Daoy (cell line): Measurements from ENCODE around the gene PPP1CB. TPM values are rescaled to one million over a fixed set of nuclear protein-coding genes. Genes with fewer than 3 reads are reported as not detected.

Experiments
- DNase-seq: peaks from one replicate; pipeline ENCODE4 v3.0.0-alpha.2; 2015; ENCODE audit warnings: low read depth
- total RNA-seq: library from RNA; depleted of rRNA; stranded (reverse); fragments of >200 nt; shearing (Covaris generic); gene quantifications from 2 replicates; pipeline ENCODE4 v1.2.3, GENCODE V29; 2014

PPP1CB gene
- total RNA-seq, 1 experiment from 2014 or later: 286 TPM

- no peak for DNase-seq
Measured at GRCh38 chr2:28745225-28745624, 6.4 kb upstream of the PPP1CB start.

GRCh38 chr2:28745876-28746275, 5.8 kb upstream of the PPP1CB start:
- DNase-seq: no peak

GRCh38 chr2:28746429-28747111, 5.1 kb upstream of the PPP1CB start:
- no peak for DNase-seq

DNA sequence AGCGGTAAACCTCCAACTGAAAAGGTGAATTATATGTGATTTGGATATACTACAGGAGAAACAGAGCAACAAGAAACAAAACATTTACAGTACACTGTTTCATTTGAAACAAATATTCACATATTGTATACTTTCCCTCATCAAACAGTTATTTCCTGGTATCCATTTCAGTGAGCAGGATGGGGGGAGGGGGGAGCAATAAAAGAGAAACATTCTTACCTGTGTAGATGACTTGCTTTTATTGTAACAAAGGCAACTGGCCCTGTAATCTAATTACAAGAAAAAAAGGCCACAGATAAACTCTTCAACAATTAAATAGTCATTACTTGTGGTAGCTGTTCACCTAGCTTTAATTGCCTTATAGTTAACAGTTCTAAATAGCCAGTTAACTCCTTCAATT, 3.9 kb upstream of the PPP1CB start:
- DNase-seq: no peak

DNA sequence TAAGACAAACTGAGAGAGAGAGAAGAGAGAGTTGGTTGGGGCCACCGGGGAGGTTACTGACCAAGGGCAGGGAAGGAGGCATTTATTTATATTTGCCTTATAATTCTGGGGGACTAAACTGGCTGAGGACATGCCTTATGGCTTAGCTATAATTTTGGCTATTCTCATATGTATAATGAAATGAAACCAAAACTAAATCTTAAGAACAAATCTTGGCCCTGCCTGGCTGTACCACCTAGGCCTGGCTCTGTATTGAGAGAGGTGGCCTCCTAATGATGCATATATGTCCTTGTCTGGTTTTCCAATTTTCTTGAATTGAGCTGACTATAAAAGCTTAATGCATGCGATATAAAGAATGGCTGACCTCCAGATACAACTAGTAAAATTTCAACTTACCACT, 3.5 kb upstream of the PPP1CB start:
- DNase-seq: no peak

- no peak for DNase-seq
Measured at GRCh38 chr2:28748941-28749340, 2.7 kb upstream of the PPP1CB start.

GRCh38 chr2:28749526-28749925, 2.1 kb upstream of the PPP1CB start:
- no peak for DNase-seq

GRCh38 chr2:28750316-28751251, 1.0 kb upstream of the PPP1CB start:
- peak; percentile 37 for DNase-seq

- no peak for DNase-seq
Measured at GRCh38 chr2:28751956-28752630, 463 bp downstream of the PPP1CB start.

- no peak for DNase-seq
Measured at GRCh38 chr2:28752631-28753376, 1.2 kb downstream of the PPP1CB start.

DNA sequence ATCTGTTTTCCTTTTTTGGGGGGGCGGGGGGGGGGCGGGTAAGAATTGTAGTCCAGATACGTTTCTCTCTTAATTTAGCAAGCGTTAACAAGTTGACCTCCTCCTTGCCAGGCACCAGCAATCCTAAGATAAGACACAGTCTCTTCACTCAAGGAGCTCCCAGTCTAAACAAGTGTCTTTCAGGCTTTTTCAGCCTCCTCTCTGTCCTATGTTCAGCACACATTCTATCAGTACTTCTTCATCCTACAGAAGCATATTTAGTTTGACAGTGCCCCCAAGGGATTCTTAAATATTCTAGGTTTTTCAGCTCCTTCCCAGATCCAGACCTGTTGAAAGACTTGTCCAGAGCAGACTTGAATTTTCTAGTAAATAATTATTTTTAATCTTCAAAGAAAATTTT, 2.7 kb downstream of the PPP1CB start:
- DNase-seq: peak; percentile 16

DNA sequence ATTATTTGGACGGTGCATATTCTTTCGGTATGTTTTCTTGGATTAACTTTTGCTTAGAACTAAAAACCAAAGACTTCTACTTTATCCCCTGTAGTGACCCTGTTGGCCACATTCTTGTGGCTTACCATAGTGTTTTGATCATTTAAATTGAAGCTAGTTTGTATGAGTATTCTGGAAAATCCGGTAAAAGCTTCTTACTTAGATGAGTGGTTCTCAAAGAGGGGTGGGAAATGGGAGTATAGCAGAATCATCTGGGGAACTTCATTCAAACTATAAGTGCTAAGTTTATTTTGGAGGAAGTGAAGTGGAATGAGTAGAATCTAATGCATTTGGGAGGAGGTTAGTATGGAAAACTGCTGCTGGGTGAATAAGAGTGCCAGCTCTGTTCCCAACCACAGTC, 3.8 kb downstream of the PPP1CB start:
- peak; percentile 32 for DNase-seq

DNA sequence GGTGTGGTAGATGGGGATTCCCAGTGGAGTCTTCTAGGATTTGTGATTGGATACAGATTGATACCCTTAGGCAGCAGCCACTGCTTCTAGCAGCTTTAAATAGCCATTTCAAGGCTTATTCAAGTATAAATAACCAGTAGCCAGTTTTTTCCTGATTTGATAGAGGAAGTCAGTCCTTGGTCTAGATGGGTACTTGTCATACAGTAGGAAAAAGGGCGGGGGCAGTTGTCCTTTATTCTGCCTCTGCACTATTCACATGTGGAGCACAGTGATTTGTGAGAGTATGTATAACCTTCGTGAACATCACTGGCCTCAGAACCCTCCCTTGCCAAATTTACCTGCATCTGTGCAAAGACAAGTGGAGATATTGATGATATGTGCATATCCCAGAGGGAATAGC, 6.8 kb downstream of the PPP1CB start:
- no peak for DNase-seq

DNA sequence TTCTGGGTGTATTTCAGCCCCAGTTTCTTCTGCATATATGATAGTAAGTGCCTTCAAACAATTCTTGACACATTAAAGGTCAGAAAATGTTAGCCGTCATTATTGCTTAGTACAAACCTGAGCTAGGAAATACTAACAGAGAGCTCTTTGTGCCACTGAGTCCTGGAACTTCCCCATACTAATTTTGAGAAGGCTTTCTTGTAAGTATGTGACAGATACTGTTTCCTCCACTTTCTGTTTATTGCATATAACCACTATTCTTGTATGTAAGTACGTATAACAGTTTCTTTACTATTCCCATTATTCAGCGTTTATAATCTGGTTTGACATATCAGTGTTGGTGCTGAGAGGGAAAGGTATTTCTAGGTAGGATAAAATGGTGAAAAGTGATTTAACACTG, 9.8 kb downstream of the PPP1CB start:
- DNase-seq: no peak

- no peak for DNase-seq
Measured at GRCh38 chr2:28764909-28765711, 13.5 kb downstream of the PPP1CB start.

GRCh38 chr2:28766070-28766469, 14.4 kb downstream of the PPP1CB start:
- DNase-seq: no peak

- no peak for DNase-seq
Measured at GRCh38 chr2:28767337-28767736, 15.7 kb downstream of the PPP1CB start.

GRCh38 chr2:28768422-28768821, 16.8 kb downstream of the PPP1CB start:
- no peak for DNase-seq

DNA sequence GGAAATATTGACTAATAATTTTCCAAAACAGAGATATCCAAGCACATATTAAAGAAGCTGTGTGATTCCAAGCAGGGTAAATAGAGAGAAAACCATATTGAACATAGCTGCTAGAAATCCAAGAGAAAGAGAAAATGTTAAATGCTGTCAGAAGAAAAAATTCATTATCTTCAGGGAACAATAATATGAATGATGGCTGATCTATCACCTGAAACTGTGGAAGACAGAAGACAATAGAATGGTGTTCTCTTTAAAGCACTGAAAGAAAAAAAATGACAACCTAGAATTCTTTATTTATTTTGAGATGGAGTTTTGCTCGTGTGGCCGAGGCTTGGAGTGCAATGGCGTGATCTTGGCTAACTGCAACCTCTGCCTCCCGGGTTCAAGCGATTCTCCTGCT, 17.3 kb downstream of the PPP1CB start:
- DNase-seq: no peak

DNA sequence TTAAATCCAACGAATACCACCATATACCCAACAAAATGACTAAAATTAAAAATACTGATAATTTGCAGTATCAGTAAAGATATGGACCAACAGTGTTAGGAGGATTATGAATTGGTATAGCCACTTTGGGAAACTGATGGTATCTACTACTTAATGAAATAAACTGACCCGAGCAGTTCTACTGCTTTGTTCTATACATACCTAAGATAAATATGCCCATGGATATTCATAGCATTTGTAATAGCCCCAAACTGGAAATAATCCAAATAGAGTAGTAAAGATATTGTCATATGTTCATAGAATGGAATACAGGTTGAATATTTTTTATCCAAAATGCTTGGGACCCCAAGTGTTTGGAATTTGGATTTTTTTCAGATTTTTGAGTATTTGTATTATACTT, 20.7 kb downstream of the PPP1CB start:
- DNase-seq: no peak

DNA sequence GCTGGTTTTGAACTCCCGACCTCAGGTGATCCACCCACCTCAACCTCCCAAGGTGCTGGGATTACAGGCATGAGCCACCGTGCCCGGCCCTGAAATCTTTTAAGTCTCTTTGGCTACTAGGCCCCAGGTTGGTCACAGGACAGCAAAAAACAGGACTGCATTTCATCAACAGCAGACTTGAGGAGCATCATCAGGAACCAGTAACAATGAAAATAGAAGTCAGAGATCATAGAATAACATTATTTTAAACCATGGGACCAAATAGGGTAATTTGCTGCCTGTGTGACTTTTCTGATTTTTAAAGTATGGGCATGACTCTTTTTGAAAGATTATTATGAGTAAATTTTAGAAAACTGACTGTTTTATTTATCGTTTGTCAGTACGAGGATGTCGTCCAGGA, 24.8 kb downstream of the PPP1CB start:
- no peak for DNase-seq
